Measurements from ENCODE around the gene CPE.

DNA sequence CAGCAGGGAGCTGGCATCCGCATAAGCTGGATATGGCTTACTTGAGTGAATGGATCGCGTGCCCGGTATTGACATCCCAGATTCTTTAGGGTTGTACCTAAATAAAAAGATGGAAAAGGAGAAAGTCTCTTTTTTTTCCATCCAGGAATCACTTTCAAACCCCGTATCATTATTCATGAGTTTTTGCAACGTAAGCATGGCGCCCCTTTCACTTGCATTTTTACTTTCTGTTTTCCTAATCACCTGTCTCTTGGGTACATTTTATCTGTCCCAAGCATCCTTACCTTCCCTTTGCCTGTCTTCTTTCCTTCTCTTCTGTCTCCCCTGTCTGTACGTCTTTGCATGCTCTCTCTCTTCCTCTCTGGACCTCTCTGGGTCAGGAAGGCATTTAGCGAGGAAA lies 128.6 kb downstream of the CPE start:
- TF ChIP-seq EZH2phosphoT487 (IDR thresholded peaks at IDR 0.05; ENCODE audit: insufficient read depth, low read depth) (no peak), EZH2 (IDR thresholded peaks at IDR 0.05; ENCODE audit: insufficient read depth, poor library complexity, severe bottlenecking) (no peak)

All from GM23248 (cell line).